Liver (tissue), 9 donors: ENCODE data around the gene DCLRE1A. TPM values are rescaled to one million over a fixed set of nuclear protein-coding genes. Genes with fewer than 3 reads are reported as not detected.

Experiments
- DNase-seq: peaks from one replicate; pipeline ENCODE4 v3.0.0-alpha.2; 2017; ENCODE audit warnings: low spot score
- H3K27ac ChIP-seq, 2 donors: one replicate each; pipeline ENCODE4 v1.7.0; 2013; ENCODE audit warnings: inconsistent platforms in 2 of 2, low read length in 2 of 2, control low read depth in 1 of 2, low read depth in 1 of 2, mild to moderate bottlenecking in 1 of 2
- H3K27me3 ChIP-seq, 4 donors: one replicate each; pipeline versions ENCODE4 v1.6.1 to v1.7.0; 2013; ENCODE audit warnings: low read length in 3 of 4, inconsistent platforms in 1 of 4, mild to moderate bottlenecking in 1 of 4, moderate library complexity in 1 of 4; ENCODE audit not compliant: control insufficient read depth in 4 of 4, insufficient read depth in 4 of 4
- H3K36me3 ChIP-seq, 4 donors: one replicate each; pipeline versions ENCODE4 v1.6.1 to v1.7.0; 2013; ENCODE audit warnings: low read length in 3 of 4, mild to moderate bottlenecking in 3 of 4, low read depth in 1 of 4, moderate library complexity in 1 of 4; ENCODE audit not compliant: control insufficient read depth in 4 of 4, insufficient read depth in 3 of 4
- H3K4me1 ChIP-seq, 4 donors: one replicate each; pipeline versions ENCODE4 v1.6.1 to v1.7.0; 2013; ENCODE audit warnings: low read length in 3 of 4, mild to moderate bottlenecking in 3 of 4, moderate library complexity in 1 of 4; ENCODE audit not compliant: control insufficient read depth in 4 of 4, insufficient read depth in 4 of 4
- H3K4me3 ChIP-seq, 3 donors: one replicate each; pipeline versions ENCODE4 v1.6.1 to v1.7.0; 2013; ENCODE audit warnings: low read length in 3 of 3, control low read depth in 1 of 3, low read depth in 1 of 3, mild to moderate bottlenecking in 1 of 3
- H3K9ac ChIP-seq, 2 donors: one replicate each; pipeline ENCODE4 v1.7.0; 2013; ENCODE audit warnings: low read length in 2 of 2, mild to moderate bottlenecking in 2 of 2, moderate library complexity in 2 of 2, control low read depth in 1 of 2, low read depth in 1 of 2
- H3K9me3 ChIP-seq, 4 donors: one replicate each; pipeline versions ENCODE4 v1.6.1 to v1.7.0; 2013; ENCODE audit warnings: low read length in 3 of 4; ENCODE audit not compliant: control insufficient read depth in 4 of 4
- EGR1 ChIP-seq, 2 donors: IDR thresholded peaks; 2 replicates each; pipeline ENCODE4 v1.6.1; 2016 to 2018; ENCODE audit warnings: antibody characterized with exemption in 2 of 2, low read depth in 2 of 2
- FOXA1 ChIP-seq: IDR thresholded peaks from 2 replicates; pipeline ENCODE4 v1.6.1; 2016; ENCODE audit warnings: antibody characterized with exemption
- HNF4A ChIP-seq, 2 donors: conservative IDR thresholded peaks; 2 replicates each; pipeline ENCODE4 v1.6.1; 2016; ENCODE audit warnings: antibody characterized with exemption in 2 of 2, mild to moderate bottlenecking in 2 of 2
- JUND ChIP-seq, 2 donors: IDR thresholded peaks; 2 replicates each; pipeline ENCODE4 v1.6.1; 2016; ENCODE audit warnings: antibody characterized with exemption in 2 of 2
- SP1 ChIP-seq: IDR thresholded peaks from 2 replicates; pipeline ENCODE4 v1.6.1; 2018; ENCODE audit warnings: antibody characterized with exemption, mild to moderate bottlenecking
- YY1 ChIP-seq: IDR thresholded peaks from 2 replicates; pipeline ENCODE4 v1.6.1; 2016; ENCODE audit warnings: antibody characterized with exemption, mild to moderate bottlenecking
- WGBS: extraction: QIAGEN DNeasy Blood & Tissue Kit; methylation state at CpG from one replicate; pipeline ENCODE4 v1.1.7; 2013; 5-methylcytosine and 5-hydroxymethylcytosine counted together
- polyA plus RNA-seq, 2 donors: library from polyadenylated mRNA; stranded (reverse) in 1 of 2; unstranded in 1 of 2; fragments of 200-250 nt in 1 of 2; fragments of >200 nt in 1 of 2; fragmentation: Nextera tagmentation in 1 of 2; extraction: Ambion mirVana in 1 of 2; gene quantifications; one replicate each; pipeline versions ENCODE4 v1.2.1 to v1.2.3, GENCODE V29; 2013 to 2015
- total RNA-seq, 2 donors: library from RNA; depleted of rRNA; stranded (reverse); fragments of >200 nt; gene quantifications; one replicate each; pipeline ENCODE4 v1.2.3, GENCODE V29; 2014
- TF ChIP-seq, protein P1 (sequence below): IDR thresholded peaks from 2 replicates; pipeline ENCODE4 v1.6.1; 2016; ENCODE audit warnings: antibody characterized with exemption
- TF ChIP-seq, protein P2 (sequence below): fragments of 150-350 bp; IDR thresholded peaks from 2 replicates; pipeline ENCODE4 v1.5.1; 2017; ENCODE audit warnings: improper control_type of control experiment, low read depth, low read length; ENCODE audit not compliant: missing input control
- TF ChIP-seq, protein P3 (sequence below): IDR thresholded peaks from 2 replicates; pipeline ENCODE4 v1.6.1; 2016; ENCODE audit warnings: antibody characterized with exemption
- TF ChIP-seq, protein P4 (sequence below): IDR thresholded peaks from 2 replicates; pipeline ENCODE4 v1.6.1; 2016; ENCODE audit warnings: antibody characterized with exemption, mild to moderate bottlenecking
- donor health status: healthy.
- donor health status: healthy.
- donor health status: healthy.
- donor health status: healthy.
- donor health status: healthy.

The DCLRE1A gene
- total and polyA plus RNA-seq, 4 donors, result 1.9 to 11.3 (median 6.4) TPM

DNA sequence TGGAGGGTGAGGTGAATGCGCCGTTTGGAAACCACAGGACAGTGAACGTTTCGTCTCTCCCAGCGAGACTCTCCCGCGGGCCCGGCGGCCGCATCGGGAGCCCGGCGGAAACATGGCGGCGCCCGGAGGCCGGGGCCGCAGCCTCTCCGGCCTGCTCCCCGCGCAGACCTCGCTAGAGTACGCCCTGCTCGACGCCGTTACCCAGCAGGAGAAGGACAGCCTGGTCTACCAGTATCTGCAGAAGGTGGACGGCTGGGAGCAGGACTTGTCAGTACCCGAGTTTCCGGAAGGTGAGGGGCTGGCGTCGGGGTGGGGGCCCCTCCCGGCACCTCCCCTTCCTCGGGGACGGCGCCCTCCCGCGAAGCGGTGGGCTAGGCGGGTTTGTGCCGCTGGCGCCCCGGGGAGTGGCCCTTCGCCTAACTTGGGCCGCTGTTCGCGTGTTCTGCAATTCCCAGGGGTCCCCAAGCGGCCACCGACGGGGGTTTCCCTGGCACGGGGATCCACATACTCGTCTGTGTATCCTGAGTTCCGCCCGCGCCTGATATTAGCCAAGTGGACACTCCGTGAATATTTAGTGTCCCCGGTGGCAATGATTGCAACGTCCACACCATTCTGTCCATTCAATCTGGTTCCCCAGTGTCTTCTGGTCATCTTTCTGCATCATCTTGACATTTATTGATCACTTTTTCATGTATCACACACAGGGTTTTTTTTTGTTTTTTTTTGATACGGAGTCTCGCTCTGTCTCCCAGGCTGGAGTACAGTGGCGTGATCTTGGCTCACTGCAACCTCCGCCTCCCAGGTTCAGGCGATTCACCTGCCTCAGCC, 1.1 kb upstream of the DCLRE1A start:
- peak overlapping the region; percentile 85 to 96 for H3K27ac ChIP-seq

DNA sequence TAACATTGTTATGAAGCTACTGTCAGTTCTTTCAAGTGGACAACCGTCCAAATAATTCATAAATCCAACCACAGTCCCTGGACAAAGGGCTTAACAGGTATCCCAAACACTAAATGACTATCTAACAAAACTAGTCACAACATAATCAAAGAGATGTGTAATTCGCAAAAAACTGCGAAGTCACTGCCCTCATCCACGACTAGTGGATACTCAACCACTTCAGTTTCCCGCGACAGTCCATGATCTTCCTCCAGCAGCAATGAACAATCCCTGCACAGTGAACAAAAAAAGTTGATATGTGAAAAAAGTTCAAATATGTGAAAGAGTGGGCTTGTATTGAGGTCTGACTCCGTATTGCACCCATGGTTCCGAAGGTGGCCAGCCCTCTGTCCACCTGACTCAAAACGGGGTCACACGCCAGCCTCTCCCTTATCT, 287 bp downstream of the DCLRE1A start:
- Histone ChIP-seq H3K36me3 (no peaks in the 10 kb centered on the region), H3K27ac (peak overlapping the region; percentile 85 to 96), H3K27me3 (no peaks in the 10 kb centered on the region), H3K9me3 (no peaks in the 10 kb centered on the region), H3K4me3 (peak overlapping the region; percentile 82 to 96 (median 93)), H3K4me1 (peaks cover 6 to 42% (median 28%) of the 10 kb centered on the region in 4 donors), H3K9ac (peak overlapping the region; percentile 99)
- 15% methylated on average over 10 of the region's 10 CpGs for WGBS
- peak; percentile 17 to 53 for TF ChIP-seq HNF4A (conservative IDR thresholded peaks at IDR 0.05)
- TF ChIP-seq, protein P1, sequence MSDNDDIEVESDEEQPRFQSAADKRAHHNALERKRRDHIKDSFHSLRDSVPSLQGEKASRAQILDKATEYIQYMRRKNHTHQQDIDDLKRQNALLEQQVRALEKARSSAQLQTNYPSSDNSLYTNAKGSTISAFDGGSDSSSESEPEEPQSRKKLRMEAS, result no peak
- no peak for DNase-seq

More for the DNA sequence above, 1.1 kb upstream of the DCLRE1A start:
- Histone ChIP-seq H3K4me1 (peaks cover 6 to 56% (median 38%) of the 10 kb centered on the region in 4 donors), H3K9me3 (no peaks in the 10 kb centered on the region), H3K4me3 (peak overlapping the region; percentile 82 to 96 (median 93)), H3K27me3 (no peaks in the 10 kb centered on the region), H3K36me3 (peaks cover 0 to 4% (median 0%) of the 10 kb centered on the region in 4 donors), H3K9ac (peak overlapping the region; percentile 99)
- TF ChIP-seq SP1 (no peak), YY1 (peak; percentile 88)
- TF ChIP-seq, protein P2, sequence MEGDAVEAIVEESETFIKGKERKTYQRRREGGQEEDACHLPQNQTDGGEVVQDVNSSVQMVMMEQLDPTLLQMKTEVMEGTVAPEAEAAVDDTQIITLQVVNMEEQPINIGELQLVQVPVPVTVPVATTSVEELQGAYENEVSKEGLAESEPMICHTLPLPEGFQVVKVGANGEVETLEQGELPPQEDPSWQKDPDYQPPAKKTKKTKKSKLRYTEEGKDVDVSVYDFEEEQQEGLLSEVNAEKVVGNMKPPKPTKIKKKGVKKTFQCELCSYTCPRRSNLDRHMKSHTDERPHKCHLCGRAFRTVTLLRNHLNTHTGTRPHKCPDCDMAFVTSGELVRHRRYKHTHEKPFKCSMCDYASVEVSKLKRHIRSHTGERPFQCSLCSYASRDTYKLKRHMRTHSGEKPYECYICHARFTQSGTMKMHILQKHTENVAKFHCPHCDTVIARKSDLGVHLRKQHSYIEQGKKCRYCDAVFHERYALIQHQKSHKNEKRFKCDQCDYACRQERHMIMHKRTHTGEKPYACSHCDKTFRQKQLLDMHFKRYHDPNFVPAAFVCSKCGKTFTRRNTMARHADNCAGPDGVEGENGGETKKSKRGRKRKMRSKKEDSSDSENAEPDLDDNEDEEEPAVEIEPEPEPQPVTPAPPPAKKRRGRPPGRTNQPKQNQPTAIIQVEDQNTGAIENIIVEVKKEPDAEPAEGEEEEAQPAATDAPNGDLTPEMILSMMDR, result peak; percentile 18
- TF ChIP-seq, protein P3, sequence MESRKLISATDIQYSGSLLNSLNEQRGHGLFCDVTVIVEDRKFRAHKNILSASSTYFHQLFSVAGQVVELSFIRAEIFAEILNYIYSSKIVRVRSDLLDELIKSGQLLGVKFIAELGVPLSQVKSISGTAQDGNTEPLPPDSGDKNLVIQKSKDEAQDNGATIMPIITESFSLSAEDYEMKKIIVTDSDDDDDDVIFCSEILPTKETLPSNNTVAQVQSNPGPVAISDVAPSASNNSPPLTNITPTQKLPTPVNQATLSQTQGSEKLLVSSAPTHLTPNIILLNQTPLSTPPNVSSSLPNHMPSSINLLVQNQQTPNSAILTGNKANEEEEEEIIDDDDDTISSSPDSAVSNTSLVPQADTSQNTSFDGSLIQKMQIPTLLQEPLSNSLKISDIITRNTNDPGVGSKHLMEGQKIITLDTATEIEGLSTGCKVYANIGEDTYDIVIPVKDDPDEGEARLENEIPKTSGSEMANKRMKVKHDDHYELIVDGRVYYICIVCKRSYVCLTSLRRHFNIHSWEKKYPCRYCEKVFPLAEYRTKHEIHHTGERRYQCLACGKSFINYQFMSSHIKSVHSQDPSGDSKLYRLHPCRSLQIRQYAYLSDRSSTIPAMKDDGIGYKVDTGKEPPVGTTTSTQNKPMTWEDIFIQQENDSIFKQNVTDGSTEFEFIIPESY, result no peak
- DNase-seq, result peak; percentile 83
- under 1% methylated on average over 62 of the region's 62 CpGs for WGBS

DNA sequence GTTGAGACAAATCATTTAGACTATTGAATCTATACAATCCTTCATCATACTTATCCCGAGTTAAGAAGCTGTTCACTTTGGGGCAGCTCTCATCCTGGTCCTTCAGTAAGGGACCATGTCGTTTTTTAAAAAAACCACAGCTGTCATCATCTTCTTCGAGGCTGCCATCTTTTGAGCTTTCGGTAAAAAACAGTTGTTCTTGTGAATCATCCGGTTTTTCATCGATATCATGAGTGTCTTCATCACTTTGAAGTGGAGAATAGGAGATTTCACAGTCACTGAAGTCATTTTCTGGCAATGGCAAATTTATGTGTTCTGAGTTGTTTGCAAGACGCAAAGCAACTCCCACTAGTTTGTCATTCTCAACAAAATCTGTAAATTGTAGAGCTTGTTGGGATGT, 3.9 kb downstream of the DCLRE1A start:
- Histone ChIP-seq H3K4me1 (peaks cover 5 to 17% (median 11%) of the 10 kb centered on the region in 4 donors), H3K4me3 (no peak overlapping the region), H3K9me3 (no peaks in the 10 kb centered on the region), H3K36me3 (peaks cover 0 to 7% (median 0%) of the 10 kb centered on the region in 4 donors), H3K27me3 (no peaks in the 10 kb centered on the region), H3K9ac (no peak overlapping the region), H3K27ac (no peak overlapping the region)
- TF ChIP-seq FOXA1 (no peak), JUND (IDR thresholded peaks at IDR 0.05) (no peak), EGR1 (IDR thresholded peaks at IDR 0.05; ENCODE audit: low read depth in 2 of 2) (no peak)
- TF ChIP-seq, protein P2, result no peak
- TF ChIP-seq, protein P4, sequence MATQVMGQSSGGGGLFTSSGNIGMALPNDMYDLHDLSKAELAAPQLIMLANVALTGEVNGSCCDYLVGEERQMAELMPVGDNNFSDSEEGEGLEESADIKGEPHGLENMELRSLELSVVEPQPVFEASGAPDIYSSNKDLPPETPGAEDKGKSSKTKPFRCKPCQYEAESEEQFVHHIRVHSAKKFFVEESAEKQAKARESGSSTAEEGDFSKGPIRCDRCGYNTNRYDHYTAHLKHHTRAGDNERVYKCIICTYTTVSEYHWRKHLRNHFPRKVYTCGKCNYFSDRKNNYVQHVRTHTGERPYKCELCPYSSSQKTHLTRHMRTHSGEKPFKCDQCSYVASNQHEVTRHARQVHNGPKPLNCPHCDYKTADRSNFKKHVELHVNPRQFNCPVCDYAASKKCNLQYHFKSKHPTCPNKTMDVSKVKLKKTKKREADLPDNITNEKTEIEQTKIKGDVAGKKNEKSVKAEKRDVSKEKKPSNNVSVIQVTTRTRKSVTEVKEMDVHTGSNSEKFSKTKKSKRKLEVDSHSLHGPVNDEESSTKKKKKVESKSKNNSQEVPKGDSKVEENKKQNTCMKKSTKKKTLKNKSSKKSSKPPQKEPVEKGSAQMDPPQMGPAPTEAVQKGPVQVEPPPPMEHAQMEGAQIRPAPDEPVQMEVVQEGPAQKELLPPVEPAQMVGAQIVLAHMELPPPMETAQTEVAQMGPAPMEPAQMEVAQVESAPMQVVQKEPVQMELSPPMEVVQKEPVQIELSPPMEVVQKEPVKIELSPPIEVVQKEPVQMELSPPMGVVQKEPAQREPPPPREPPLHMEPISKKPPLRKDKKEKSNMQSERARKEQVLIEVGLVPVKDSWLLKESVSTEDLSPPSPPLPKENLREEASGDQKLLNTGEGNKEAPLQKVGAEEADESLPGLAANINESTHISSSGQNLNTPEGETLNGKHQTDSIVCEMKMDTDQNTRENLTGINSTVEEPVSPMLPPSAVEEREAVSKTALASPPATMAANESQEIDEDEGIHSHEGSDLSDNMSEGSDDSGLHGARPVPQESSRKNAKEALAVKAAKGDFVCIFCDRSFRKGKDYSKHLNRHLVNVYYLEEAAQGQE, result no peak
- no peak for DNase-seq
- WGBS, result 97% methylated on average over 7 of the region's 7 CpGs
